Upper lobe of left lung (tissue), 6 donors: ENCODE measurements around the gene GALNS. TPM values are rescaled to one million over a fixed set of nuclear protein-coding genes. Genes with fewer than 3 reads are reported as not detected.

Experiments used
- ATAC-seq, 2 donors: fragments of 200-7000 bp; cut with Tn5 transposase; one replicate each; pipeline ENCODE4 v1.9.1; 2022; ENCODE audit warnings: mild to moderate bottlenecking in 2 of 2, moderate library complexity in 2 of 2; ENCODE audit not compliant: low FRiP score in 2 of 2
- DNase-seq, 2 donors: peaks; one replicate each; pipeline ENCODE4 v3.0.0-alpha.2; 2019 to 2020
- H3K27ac ChIP-seq, 4 donors: fragments of 200-600 bp; sonication (generic); one replicate each; pipeline ENCODE4 v1.5.1; 2016 to 2019
- H3K27me3 ChIP-seq, 4 donors: fragments of 200-600 bp; sonication (generic); one replicate each; pipeline ENCODE4 v1.5.1; 2017 to 2019
- H3K36me3 ChIP-seq, 4 donors: fragments of 200-600 bp; sonication (generic); one replicate each; pipeline ENCODE4 v1.5.1; 2016 to 2019
- H3K4me1 ChIP-seq, 4 donors: fragments of 200-600 bp; sonication (generic); one replicate each; pipeline ENCODE4 v1.5.1; 2018 to 2019
- H3K4me3 ChIP-seq, 4 donors: fragments of 200-600 bp; sonication (generic); one replicate each; pipeline ENCODE4 v1.5.1; 2017 to 2019; ENCODE audit warnings: mild to moderate bottlenecking in 2 of 4, moderate library complexity in 1 of 4
- H3K9me3 ChIP-seq, 4 donors: fragments of 200-600 bp; sonication (generic); one replicate each; pipeline ENCODE4 v1.5.1; 2018 to 2019
- CTCF ChIP-seq, 6 experiments: fragments of 450-650 bp in 4 of 6; fragments of 200-600 bp in 2 of 6; sonication (generic) in 2 of 6; IDR thresholded peaks; one replicate each; pipeline ENCODE4 v1.5.1; 2016 to 2019; ENCODE audit warnings: antibody characterized with exemption in 6 of 6
- EP300 ChIP-seq, 4 donors: sonication (generic); formaldehyde crosslinking; IDR thresholded peaks; one replicate each; pipeline ENCODE4 v1.5.1; 2017; ENCODE audit warnings: antibody characterized with exemption in 4 of 4, control low read depth in 2 of 4
- POLR2A ChIP-seq, 4 donors: fragments of 450-650 bp; IDR thresholded peaks; one replicate each; pipeline ENCODE4 v1.5.1; 2016 to 2017; ENCODE audit warnings: antibody characterized with exemption in 4 of 4, mild to moderate bottlenecking in 2 of 4
- POLR2AphosphoS5 ChIP-seq, 2 donors: sonication (generic); formaldehyde crosslinking; IDR thresholded peaks; one replicate each; pipeline ENCODE4 v1.5.1; 2017; ENCODE audit warnings: antibody characterized with exemption in 2 of 2
- WGBS, 2 donors: methylation state at CpG; one replicate each; pipeline ENCODE4 v1.1.5; 2017 to 2018; 5-methylcytosine and 5-hydroxymethylcytosine counted together
- total RNA-seq, 6 donors: library from RNA; depleted of rRNA in 4 of 6; stranded (reverse); fragments of >200 nt in 4 of 6; gene quantifications; one replicate each; pipeline versions ENCODE4 v1.1.0 to v1.2.1, GENCODE V29; 2016 to 2021
- donor health status: DM: no; HTN: no; CAD: no; lungs with moderate emphysema.
- donor health status: DM: no; HTN: yes; CAD: no; lungs with severe emphysema.

The GALNS gene
- total RNA-seq, 6 donors from 2014 or later, result 24.8 to 140 (median 45.6) TPM

GRCh38 chr16:88864099-88864498 is 7.4 kb upstream of the GALNS start:
- H3K4me3 ChIP-seq, result no peak overlapping the region
- peaks cover 3 to 44% (median 34%) of the 10 kb centered on the region in 4 donors for H3K36me3 ChIP-seq
- H3K27me3 ChIP-seq, result no peaks in the 10 kb centered on the region
- no peak overlapping the region for H3K27ac ChIP-seq
- TF ChIP-seq EP300 (IDR thresholded peaks at IDR 0.05) (no peak), POLR2A (IDR thresholded peaks at IDR 0.05) (peak in 1 of 4 donors; percentile 11)
- DNase-seq (peak in 1 of 2 donors; percentile 62), ATAC-seq (no peak)
- WGBS, 2 donors, result 83% methylated on average over 15 of the region's 15 CpGs; no CpG with 5 or more reads in 1 of the 2 donors
- H3K9me3 ChIP-seq, result no peaks in the 10 kb centered on the region
- no peaks in the 10 kb centered on the region for H3K4me1 ChIP-seq

GRCh38 chr16:88863426-88863825 is 6.7 kb upstream of the GALNS start:
- Histone ChIP-seq H3K36me3 (peaks cover 3 to 46% (median 34%) of the 10 kb centered on the region in 4 donors), H3K27me3 (no peaks in the 10 kb centered on the region), H3K9me3 (no peaks in the 10 kb centered on the region), H3K4me3 (no peak overlapping the region), H3K27ac (no peak overlapping the region), H3K4me1 (peaks cover 0 to 4% (median under 1%) of the 10 kb centered on the region in 4 donors)
- WGBS, 2 donors, result 85 to 89% methylated on average over 10 to 13 of the region's 13 CpGs
- no peak for TF ChIP-seq EP300 (IDR thresholded peaks at IDR 0.05)
- TF ChIP-seq POLR2A (IDR thresholded peaks at IDR 0.05), result no peak
- TF ChIP-seq CTCF (IDR thresholded peaks at IDR 0.05), result no peak
- no peak for TF ChIP-seq POLR2AphosphoS5 (IDR thresholded peaks at IDR 0.05)
- ATAC-seq, result no peak
- peak in 1 of 2 donors; percentile 75 for DNase-seq

GRCh38 chr16:88862968-88863367 is 6.2 kb upstream of the GALNS start:
- DNase-seq (peak in 1 of 2 donors; percentile 58), ATAC-seq (no peak)
- Histone ChIP-seq H3K4me3 (no peak overlapping the region), H3K4me1 (peaks cover 4 to 9% (median 5%) of the 10 kb centered on the region in 4 donors), H3K27me3 (no peaks in the 10 kb centered on the region), H3K36me3 (peaks cover 3 to 46% (median 34%) of the 10 kb centered on the region in 4 donors), H3K9me3 (no peaks in the 10 kb centered on the region), H3K27ac (no peak overlapping the region)
- TF ChIP-seq POLR2A (IDR thresholded peaks at IDR 0.05), result no peak
- TF ChIP-seq CTCF (IDR thresholded peaks at IDR 0.05), result no peak
- TF ChIP-seq EP300 (IDR thresholded peaks at IDR 0.05), result no peak
- no peak for TF ChIP-seq POLR2AphosphoS5 (IDR thresholded peaks at IDR 0.05)
- WGBS, 2 donors, result 91 to 96% methylated on average over 12 to 25 of the region's 25 CpGs

GRCh38 chr16:88861359-88861758 is 4.6 kb upstream of the GALNS start:
- WGBS, 2 donors, result 97 to 100% methylated on average over 4 to 18 of the region's 19 CpGs
- no peak for TF ChIP-seq CTCF (IDR thresholded peaks at IDR 0.05)
- TF ChIP-seq POLR2A (IDR thresholded peaks at IDR 0.05), result no peak
- TF ChIP-seq EP300 (IDR thresholded peaks at IDR 0.05), result no peak
- no peak for TF ChIP-seq POLR2AphosphoS5 (IDR thresholded peaks at IDR 0.05)
- DNase-seq, result peak in 1 of 2 donors; percentile 72
- Histone ChIP-seq H3K27ac (no peak overlapping the region), H3K36me3 (peaks cover 3 to 46% (median 34%) of the 10 kb centered on the region in 4 donors), H3K4me3 (no peak overlapping the region), H3K27me3 (no peaks in the 10 kb centered on the region), H3K9me3 (no peaks in the 10 kb centered on the region), H3K4me1 (peaks cover 7 to 16% (median 9%) of the 10 kb centered on the region in 4 donors)
- no peak for ATAC-seq

GRCh38 chr16:88859381-88860091 is 2.8 kb upstream of the GALNS start:
- Histone ChIP-seq H3K27ac (no peak overlapping the region), H3K4me3 (no peak overlapping the region), H3K27me3 (no peaks in the 10 kb centered on the region), H3K36me3 (peaks cover 3 to 46% (median 34%) of the 10 kb centered on the region in 4 donors), H3K9me3 (no peaks in the 10 kb centered on the region), H3K4me1 (peaks cover 21 to 34% (median 26%) of the 10 kb centered on the region in 4 donors)
- ATAC-seq (no peak), DNase-seq (no peak)
- TF ChIP-seq EP300 (IDR thresholded peaks at IDR 0.05) (no peak), CTCF (IDR thresholded peaks at IDR 0.05) (no peak), POLR2A (IDR thresholded peaks at IDR 0.05) (no peak), POLR2AphosphoS5 (IDR thresholded peaks at IDR 0.05) (no peak)
- WGBS, 2 donors, result 87% methylated on average over 20 of the region's 20 CpGs
